ENCODE results near the gene RAB26.
"Not testable (repeated sequence)": the region's sequence is repeated elsewhere in the genome, so short reads cannot be mapped to it uniquely, and the experiment has no call there.

DNA sequence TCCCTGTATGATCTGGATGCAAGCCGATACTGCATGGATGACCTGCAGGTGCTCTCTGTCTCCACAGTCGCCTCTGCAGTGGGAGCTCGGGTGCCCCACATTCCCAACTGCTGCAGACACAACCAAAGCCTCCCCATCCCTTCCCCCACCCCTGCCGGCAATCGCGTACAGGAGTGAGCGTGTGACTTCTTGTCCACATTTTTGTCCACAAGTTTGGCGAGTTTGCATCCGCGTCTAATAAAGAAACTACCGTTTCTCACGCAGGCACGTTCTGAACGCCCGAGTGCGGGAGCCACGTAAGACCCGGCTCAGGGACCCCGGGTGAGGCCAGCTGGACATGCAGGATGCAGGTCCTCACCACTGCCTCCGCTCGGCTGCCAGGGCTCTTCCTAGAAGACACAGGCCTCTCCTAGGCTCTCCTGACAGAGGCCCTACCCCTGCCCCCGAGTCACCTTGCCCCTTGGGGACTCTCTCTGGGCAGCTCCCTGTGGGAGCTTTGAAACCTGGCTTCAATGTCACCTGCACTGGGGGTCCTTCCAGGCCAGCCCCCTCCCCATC lies 18.5 kb upstream of the RAB26 start:
- TF ChIP-seq, protein P1, sequence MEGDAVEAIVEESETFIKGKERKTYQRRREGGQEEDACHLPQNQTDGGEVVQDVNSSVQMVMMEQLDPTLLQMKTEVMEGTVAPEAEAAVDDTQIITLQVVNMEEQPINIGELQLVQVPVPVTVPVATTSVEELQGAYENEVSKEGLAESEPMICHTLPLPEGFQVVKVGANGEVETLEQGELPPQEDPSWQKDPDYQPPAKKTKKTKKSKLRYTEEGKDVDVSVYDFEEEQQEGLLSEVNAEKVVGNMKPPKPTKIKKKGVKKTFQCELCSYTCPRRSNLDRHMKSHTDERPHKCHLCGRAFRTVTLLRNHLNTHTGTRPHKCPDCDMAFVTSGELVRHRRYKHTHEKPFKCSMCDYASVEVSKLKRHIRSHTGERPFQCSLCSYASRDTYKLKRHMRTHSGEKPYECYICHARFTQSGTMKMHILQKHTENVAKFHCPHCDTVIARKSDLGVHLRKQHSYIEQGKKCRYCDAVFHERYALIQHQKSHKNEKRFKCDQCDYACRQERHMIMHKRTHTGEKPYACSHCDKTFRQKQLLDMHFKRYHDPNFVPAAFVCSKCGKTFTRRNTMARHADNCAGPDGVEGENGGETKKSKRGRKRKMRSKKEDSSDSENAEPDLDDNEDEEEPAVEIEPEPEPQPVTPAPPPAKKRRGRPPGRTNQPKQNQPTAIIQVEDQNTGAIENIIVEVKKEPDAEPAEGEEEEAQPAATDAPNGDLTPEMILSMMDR (IDR thresholded peaks at IDR 0.05): not testable (repeated sequence)
- TF ChIP-seq POLR2A (IDR thresholded peaks at IDR 0.05); POLR2AphosphoS5 (IDR thresholded peaks at IDR 0.05; ENCODE audit: insufficient read depth in 1 of 2, low read depth in 1 of 2): not testable (repeated sequence)

Data from vagina (tissue), 2 donors.